Activated T-cell treated with anti-CD3 and anti-CD28 coated beads, Interleukin-2, amount 50 U/mL, for 72 hours (primary cell): Measurements from ENCODE around the gene ZNF518B. TPM values are rescaled to one million over a fixed set of nuclear protein-coding genes. Genes with fewer than 3 reads are reported as not detected.
"Not testable (repeated sequence)": the region's sequence is repeated elsewhere in the genome, so short reads cannot be mapped to it uniquely, and the experiment has no call there.

Source experiments
- ATAC-seq, 2 donors: fragments of 150-1000 bp; cut with Tn5 transposase; replicated peaks in 1 of 2; 2 replicates each; pipeline ENCODE4 v1.10.0; 2021; ENCODE audit warnings: moderate library complexity in 2 of 2, mild to moderate bottlenecking in 1 of 2
- DNase-seq, 2 donors: peaks; one replicate each; pipeline ENCODE4 v3.0.0; 2021 to 2022; ENCODE audit warnings: mixed read lengths in 1 of 2
- H3K27ac Mint-ChIP-seq: one replicate; pipeline ENCODE4 v1.8.0; 2022; ENCODE audit warnings: mild to moderate bottlenecking, moderate library complexity, mixed read lengths
- H3K27me3 Mint-ChIP-seq: one replicate; pipeline ENCODE4 v1.8.0; 2022; ENCODE audit warnings: low read depth, mixed read lengths
- H3K36me3 Mint-ChIP-seq, 2 donors: one replicate each; pipeline ENCODE4 v1.8.0; 2022; ENCODE audit warnings: mixed read lengths in 2 of 2, mild to moderate bottlenecking in 1 of 2; ENCODE audit not compliant: insufficient read depth in 2 of 2
- H3K4me1 Mint-ChIP-seq: one replicate; pipeline ENCODE4 v1.8.0; 2022; ENCODE audit warnings: low read depth, mixed read lengths
- H3K4me3 Mint-ChIP-seq, 2 donors: one replicate each; pipeline ENCODE4 v1.8.0; 2022; ENCODE audit warnings: mild to moderate bottlenecking in 2 of 2, mixed read lengths in 2 of 2, moderate library complexity in 2 of 2
- H3K9me3 Mint-ChIP-seq, 2 donors: one replicate each; pipeline ENCODE4 v1.8.0; 2022; ENCODE audit warnings: mixed read lengths in 2 of 2
- total RNA-seq, 2 donors: library from RNA; stranded (reverse); gene quantifications; one replicate each; pipeline ENCODE4 v1.2.3, GENCODE V29; 2022

The ZNF518B gene
- total RNA-seq, 2 donors from 2014 or later, result 27.5 to 28.9 TPM

DNA sequence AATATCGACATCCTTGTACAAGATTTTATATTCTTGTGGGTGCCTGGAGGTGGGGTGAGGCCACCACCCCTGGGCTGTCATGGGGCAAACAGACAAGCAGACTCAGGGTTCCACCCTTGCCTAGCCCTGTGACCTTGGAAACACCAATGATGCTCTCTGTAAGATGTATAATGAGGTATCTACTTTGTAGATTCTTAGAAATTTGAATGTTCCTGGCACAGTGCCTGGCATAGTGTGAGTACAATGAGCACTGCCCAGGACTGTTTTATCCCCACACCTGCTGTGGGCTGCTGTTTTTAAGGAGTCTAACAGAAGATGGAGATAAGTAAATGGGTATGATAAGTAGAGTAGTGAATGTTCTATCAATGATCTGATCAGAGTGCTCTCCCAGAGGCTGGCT lies 3.1 kb downstream of the ZNF518B start:
- DNase-seq, result no peak

DNA sequence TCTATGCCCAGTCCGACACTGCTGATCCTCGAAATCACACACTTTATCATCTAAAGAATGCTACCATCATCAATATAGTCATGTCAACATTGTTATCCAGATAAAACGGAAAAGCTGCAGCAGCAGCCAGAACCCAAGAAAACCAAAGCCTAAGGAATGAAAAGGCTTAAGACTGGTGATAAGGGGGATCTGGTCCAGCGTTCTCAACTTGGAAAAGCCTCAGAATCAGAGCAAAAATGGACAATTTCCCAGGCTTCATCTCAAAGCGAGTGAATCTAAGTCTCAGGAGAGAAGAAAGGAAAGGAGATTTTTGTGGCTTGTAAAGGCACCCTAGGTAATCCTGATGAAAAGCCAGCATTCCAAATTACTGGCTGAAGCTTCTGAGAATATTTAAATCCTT lies 8.2 kb downstream of the ZNF518B start:
- peaks cover 52 to 82% of the 10 kb centered on the region in 2 donors for H3K36me3 Mint-ChIP-seq
- peaks cover 10 to 31% of the 10 kb centered on the region in 2 donors for H3K9me3 Mint-ChIP-seq
- H3K27ac Mint-ChIP-seq, result no peak overlapping the region
- H3K4me1 Mint-ChIP-seq, result peaks cover 4% of the 10 kb centered on the region
- DNase-seq (no peak), ATAC-seq (no peak)
- H3K4me3 Mint-ChIP-seq, result no peak overlapping the region
- no peaks in the 10 kb centered on the region for H3K27me3 Mint-ChIP-seq

More for the DNA sequence above, 3.1 kb downstream of the ZNF518B start:
- ATAC-seq, result no peak
- peaks cover 5 to 6% of the 10 kb centered on the region in 2 donors for H3K9me3 Mint-ChIP-seq
- H3K27me3 Mint-ChIP-seq, result peaks cover 8% of the 10 kb centered on the region
- no peak overlapping the region for H3K4me3 Mint-ChIP-seq
- no peak overlapping the region for H3K27ac Mint-ChIP-seq
- H3K36me3 Mint-ChIP-seq, result peaks cover 31 to 46% of the 10 kb centered on the region in 2 donors
- peaks cover 24% of the 10 kb centered on the region for H3K4me1 Mint-ChIP-seq

DNA sequence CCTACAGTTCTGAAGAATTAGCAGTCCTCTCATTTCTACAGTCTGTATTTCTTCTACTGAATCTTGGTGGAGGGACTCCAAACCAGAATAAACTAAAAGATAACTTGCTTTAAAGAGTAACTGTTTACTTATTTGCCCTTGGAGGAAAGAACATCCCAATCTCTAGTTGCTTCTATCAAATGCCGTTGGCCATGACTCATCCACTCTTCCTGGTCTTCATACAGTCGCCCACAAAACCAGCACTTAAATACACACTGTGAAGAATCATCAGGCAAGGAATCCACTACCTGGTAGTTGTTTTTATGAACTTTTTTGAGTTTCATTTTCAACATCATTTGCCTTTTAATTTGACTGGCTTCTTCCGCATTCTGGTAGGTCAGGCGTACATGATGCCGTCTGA lies 14.2 kb downstream of the ZNF518B start:
- Mint-ChIP-seq H3K9me3 (peaks cover 13 to 33% of the 10 kb centered on the region in 2 donors), H3K4me1 (peaks cover 10% of the 10 kb centered on the region), H3K27ac (no peak overlapping the region), H3K36me3 (peaks cover 40 to 51% of the 10 kb centered on the region in 2 donors), H3K27me3 (no peaks in the 10 kb centered on the region), H3K4me3 (no peak overlapping the region)
- DNase-seq (no peak), ATAC-seq (no peak)

DNA sequence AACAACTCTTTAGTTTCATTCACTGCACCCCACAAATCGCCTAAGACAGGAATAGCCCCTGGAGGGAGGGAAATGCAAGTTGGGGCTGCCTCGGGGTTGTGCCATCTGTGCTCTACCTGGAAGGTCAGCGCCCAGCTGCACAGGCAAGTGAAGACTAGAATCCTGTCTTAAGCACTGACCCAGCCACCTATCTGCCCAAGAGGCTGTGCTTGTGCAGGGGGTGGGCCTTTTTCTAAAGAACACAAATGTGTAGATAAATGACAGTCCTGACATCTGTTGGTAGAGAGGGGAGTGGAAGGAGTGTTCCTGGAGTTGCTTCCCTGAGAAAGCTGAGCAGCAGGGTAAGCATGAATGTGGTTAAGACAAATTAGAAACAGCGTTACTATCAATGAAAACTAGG lies 15.7 kb downstream of the ZNF518B start:
- Mint-ChIP-seq H3K4me1 (peaks cover 6% of the 10 kb centered on the region), H3K9me3 (peaks cover 12 to 26% of the 10 kb centered on the region in 2 donors), H3K4me3 (no peak overlapping the region), H3K27ac (no peak overlapping the region), H3K27me3 (no peaks in the 10 kb centered on the region), H3K36me3 (peaks cover 31 to 41% of the 10 kb centered on the region in 2 donors)
- no peak for DNase-seq
- ATAC-seq, result no peak

DNA sequence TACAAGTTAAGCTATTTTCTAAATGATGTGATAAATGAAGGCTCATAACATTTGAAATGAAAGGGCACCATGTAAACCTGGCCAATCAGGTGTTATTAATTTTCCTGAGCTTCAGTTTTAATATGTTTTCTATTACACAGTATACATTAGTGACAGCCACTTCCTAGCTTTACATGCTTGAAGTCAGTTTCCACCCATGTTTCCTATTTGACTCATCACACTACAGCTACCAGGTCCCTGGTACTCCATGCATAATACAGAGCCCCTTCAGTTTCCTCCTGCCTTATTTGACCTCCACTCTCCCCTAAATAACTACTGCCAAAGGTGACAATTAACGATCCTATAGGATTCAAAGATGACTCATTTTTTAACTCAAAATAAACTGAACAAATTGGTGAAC lies 18.3 kb downstream of the ZNF518B start:
- no peak overlapping the region for H3K4me3 Mint-ChIP-seq
- no peaks in the 10 kb centered on the region for H3K27me3 Mint-ChIP-seq
- peaks cover 6% of the 10 kb centered on the region for H3K4me1 Mint-ChIP-seq
- DNase-seq (no peak), ATAC-seq (no peak)
- H3K36me3 Mint-ChIP-seq, result peaks cover 13 to 16% of the 10 kb centered on the region in 2 donors
- H3K27ac Mint-ChIP-seq, result no peak overlapping the region
- H3K9me3 Mint-ChIP-seq, result peaks cover 8 to 11% of the 10 kb centered on the region in 2 donors

DNA sequence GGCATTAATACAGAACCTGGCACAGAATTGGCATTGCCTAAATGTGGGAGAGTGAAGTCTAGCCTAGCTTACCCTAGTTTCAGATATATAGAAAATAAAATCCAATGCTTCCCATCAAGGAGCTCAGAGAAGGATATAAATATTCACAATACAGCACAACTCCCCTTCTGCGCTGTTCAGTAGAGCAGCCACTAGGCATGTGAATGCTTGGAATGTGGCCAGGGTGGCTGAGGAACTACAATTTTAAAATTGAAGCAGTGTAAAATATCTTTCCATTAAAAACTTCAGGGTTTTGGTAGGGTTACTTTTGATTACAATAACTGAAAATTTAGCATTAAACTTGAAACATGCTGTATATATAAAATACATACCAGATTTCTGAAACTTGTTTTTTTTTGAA lies 19.5 kb downstream of the ZNF518B start:
- peaks cover 6 to 7% of the 10 kb centered on the region in 2 donors for H3K36me3 Mint-ChIP-seq
- ATAC-seq (no peak), DNase-seq (no peak)
- peaks cover 6% of the 10 kb centered on the region for H3K4me1 Mint-ChIP-seq
- H3K27me3 Mint-ChIP-seq, result no peaks in the 10 kb centered on the region
- H3K27ac Mint-ChIP-seq, result no peak overlapping the region
- peaks cover 1 to 6% of the 10 kb centered on the region in 2 donors for H3K9me3 Mint-ChIP-seq
- no peak overlapping the region for H3K4me3 Mint-ChIP-seq

DNA sequence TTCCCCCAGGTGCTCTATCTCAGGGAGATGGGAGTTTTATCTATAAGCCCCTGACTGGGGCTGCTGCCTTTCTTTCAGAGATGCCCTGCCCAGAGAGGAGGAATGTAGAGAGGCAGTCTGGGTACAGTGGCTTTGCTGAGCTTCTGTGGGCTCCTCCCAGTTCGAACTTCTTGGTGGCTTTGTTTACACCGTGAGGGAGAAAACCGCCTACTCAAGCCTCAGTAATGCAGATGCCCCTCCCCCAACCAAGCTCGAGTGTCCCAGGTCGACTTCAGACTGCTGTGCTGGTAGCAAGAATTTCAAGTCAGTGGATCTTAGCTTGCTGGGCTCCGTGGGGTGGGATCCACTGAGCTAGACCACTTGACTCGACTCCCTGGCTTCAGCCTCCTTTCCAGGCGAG lies 29.5 kb downstream of the ZNF518B start:
- Mint-ChIP-seq H3K36me3 (peaks cover 6 to 11% of the 10 kb centered on the region in 2 donors), H3K9me3 (peaks cover 13 to 20% of the 10 kb centered on the region in 2 donors)
- H3K27me3 Mint-ChIP-seq, H3K4me3 Mint-ChIP-seq, ATAC-seq, H3K4me1 Mint-ChIP-seq, DNase-seq, H3K27ac Mint-ChIP-seq: not testable (repeated sequence)

DNA sequence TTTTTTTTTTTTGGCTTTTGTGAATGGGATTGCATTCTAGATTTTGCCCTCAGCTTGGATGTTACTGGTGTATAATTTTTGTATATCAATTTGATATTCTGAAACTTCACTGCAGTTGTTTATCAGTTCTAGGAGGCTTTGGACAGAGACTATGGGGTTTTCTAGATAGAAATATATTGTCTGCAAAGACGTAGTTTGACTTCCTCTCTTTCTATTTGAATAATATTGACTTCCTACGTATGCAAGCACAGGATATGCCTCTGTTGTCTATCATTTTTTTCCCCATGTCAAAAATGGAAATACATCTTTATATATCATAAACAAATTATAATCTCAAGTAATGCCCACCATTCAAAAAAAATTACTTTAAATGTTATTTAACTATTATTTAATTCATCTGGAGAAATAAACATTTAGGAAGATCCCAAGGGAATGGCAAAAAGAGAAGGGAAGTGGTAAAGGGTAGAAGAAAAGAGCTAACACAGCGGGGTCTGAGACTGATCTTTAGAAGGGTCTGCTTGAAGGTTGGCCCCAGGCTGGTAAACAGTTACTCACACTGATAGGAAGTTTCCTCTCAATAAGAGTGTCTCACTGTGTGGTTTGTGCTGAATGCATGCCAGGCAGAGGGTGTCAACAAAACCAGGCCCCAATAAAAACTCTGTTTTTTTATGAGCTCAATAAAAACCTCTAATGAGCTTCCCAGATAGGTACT lies 35.7 kb downstream of the ZNF518B start:
- Mint-ChIP-seq H3K27ac (peak overlapping the region; percentile 61), H3K36me3 (peaks cover 6 to 10% of the 10 kb centered on the region in 2 donors), H3K4me3 (peak overlapping the region; percentile 19 to 43), H3K27me3 (no peaks in the 10 kb centered on the region), H3K9me3 (peaks cover 12 to 20% of the 10 kb centered on the region in 2 donors), H3K4me1 (peaks cover 7% of the 10 kb centered on the region)
- peak; percentile 77 to 79 for ATAC-seq
- peak; percentile 2 to 7 for DNase-seq

DNA sequence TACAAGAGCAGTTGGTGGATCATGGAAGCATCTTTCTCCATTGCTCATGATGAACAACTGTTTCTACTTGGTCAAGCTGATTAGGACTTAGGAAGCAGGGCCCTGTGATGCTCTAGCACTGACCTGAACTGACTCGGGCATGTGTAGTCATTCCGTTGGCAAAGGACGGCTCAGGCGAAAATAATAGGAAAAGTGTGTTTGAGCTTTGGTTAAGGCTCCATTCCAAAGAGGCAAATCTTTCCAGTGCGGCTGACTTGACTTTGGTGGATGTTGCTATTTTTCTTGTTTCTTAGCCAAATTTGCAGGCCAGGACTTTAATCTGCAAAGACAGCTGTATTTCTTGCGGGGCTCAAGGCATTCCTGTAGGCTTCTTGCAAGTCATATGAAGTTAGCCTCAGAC lies 39.5 kb downstream of the ZNF518B start:
- Mint-ChIP-seq H3K36me3 (peaks cover 0 to 4% of the 10 kb centered on the region in 2 donors), H3K9me3 (peaks cover 5% of the 10 kb centered on the region in 2 donors), H3K4me3 (no peak overlapping the region), H3K4me1 (peaks cover 14% of the 10 kb centered on the region), H3K27ac (no peak overlapping the region), H3K27me3 (no peaks in the 10 kb centered on the region)
- DNase-seq (no peak), ATAC-seq (no peak)

DNA sequence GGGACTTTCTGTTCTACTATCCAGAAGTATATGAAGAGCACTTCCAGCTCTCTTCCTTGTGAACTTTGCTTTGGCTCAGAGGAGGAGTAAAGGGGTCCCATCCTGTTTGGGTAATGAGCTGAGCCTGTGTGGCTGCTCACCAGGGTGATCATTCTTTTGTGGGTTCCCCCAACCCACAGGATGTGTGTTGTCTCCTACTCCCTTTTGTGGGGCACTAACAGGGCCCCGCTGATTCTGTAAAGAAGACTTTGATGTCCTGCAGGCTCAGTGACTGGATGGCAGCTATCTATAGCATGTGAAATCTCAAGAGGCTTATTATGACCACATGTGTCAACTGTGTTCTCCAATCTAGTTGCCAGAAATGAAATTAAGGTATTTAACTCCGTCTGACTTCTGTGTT lies 40.8 kb downstream of the ZNF518B start:
- ATAC-seq, result peak; percentile 86 to 96
- no peak overlapping the region for H3K27ac Mint-ChIP-seq
- H3K4me1 Mint-ChIP-seq, result peaks cover 14% of the 10 kb centered on the region
- DNase-seq, result peak; percentile 25 to 54
- H3K36me3 Mint-ChIP-seq, result peaks cover 0 to 2% of the 10 kb centered on the region in 2 donors
- no peak overlapping the region for H3K4me3 Mint-ChIP-seq
- H3K27me3 Mint-ChIP-seq, result no peaks in the 10 kb centered on the region
- H3K9me3 Mint-ChIP-seq, result peaks cover 5% of the 10 kb centered on the region in 2 donors

DNA sequence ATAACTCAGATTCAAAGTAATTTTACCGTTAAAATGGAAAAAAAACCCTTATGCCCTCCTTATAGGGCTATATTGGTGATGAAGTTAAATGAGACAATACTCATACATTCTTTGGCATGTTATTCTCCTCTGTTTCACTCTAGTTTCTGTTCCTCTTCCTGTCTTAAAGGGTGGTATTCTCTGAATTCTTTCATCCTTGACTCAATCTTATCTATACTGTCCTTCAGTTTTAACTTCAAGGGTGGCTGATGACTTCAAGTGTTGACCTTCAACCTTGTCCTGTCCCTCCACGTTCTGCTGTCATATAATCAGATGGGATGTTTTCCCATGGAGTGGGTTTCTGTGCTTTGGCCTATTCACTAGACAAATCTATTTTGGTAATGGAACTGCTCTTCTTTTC lies 44.0 kb downstream of the ZNF518B start:
- H3K4me1 Mint-ChIP-seq, result peaks cover 14% of the 10 kb centered on the region
- no peak for ATAC-seq
- no peak overlapping the region for H3K4me3 Mint-ChIP-seq
- no peak for DNase-seq
- H3K27me3 Mint-ChIP-seq, result no peaks in the 10 kb centered on the region
- H3K36me3 Mint-ChIP-seq, result no peaks in the 10 kb centered on the region
- no peak overlapping the region for H3K27ac Mint-ChIP-seq
- H3K9me3 Mint-ChIP-seq, result peaks cover 2% of the 10 kb centered on the region in 2 donors

DNA sequence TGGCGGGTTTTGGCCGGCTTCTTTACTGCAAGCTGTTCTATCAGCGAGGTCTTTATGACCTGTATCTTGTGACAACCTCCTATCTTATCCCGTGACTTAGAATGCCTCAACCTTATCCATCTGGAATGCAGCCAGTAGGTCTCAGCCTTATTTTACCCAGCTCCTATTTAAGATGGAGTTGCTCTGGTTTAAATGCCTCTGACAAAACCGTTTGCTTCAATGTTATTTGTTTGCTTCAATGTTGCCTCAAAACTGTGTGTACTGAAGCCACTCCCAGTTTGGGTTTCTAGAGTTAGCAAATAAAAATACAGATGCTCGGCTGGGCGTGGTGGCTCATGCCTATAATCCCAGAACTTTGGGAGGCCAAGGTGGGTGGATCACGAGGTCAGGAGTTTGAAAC lies 51.6 kb downstream of the ZNF518B start:
- ATAC-seq, result no peak
- DNase-seq, result no peak
- H3K4me1 Mint-ChIP-seq, result no peaks in the 10 kb centered on the region
- H3K27ac Mint-ChIP-seq, result no peak overlapping the region
- no peaks in the 10 kb centered on the region for H3K9me3 Mint-ChIP-seq
- H3K36me3 Mint-ChIP-seq, result no peaks in the 10 kb centered on the region
- H3K27me3 Mint-ChIP-seq, result no peaks in the 10 kb centered on the region
- no peak overlapping the region for H3K4me3 Mint-ChIP-seq

DNA sequence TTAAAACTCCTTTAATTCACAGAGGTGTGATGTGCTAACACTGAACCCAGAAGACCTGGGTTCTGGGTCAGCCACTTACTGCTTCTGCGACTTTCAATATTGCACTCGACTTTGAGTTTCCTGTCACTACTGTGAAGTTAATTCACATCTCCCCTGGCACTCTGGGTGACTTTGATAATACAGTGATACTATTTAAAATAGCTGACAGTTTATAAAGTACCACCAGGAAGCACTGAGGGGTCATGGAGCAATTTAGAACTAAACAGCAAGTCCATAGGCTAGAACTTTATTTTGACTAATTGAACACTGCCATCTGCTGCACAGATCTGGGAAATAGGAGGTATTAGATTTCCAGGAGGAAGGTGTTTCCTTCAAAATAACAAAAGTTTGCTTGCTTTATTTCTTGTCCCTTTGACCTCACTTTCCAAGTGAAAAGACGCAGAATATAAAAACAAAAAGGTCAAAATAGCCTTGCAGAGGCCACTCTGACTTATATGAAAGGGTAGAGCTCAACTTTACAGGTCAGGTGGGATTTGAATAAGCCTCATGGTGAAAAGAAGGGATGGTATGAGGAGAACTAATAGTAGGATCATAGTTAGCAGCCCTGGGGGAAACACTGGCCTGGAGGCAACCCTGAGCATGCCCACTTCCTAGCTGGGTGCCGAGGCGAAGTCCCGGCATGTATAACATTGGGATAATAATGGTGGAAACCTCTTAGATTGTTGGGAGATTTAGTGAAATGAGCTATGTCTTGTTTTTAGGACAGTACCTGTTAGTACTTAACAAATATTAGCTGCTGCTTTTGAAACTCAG lies 53.4 kb downstream of the ZNF518B start:
- Mint-ChIP-seq H3K36me3 (no peaks in the 10 kb centered on the region), H3K9me3 (no peaks in the 10 kb centered on the region), H3K4me1 (no peaks in the 10 kb centered on the region), H3K27ac (no peak overlapping the region), H3K27me3 (no peaks in the 10 kb centered on the region), H3K4me3 (no peak overlapping the region)
- ATAC-seq, result peak in 1 of 2 donors; percentile 39
- no peak for DNase-seq
